OCI-LY3 (cell line): ENCODE data around the gene CAMK2G.

ENCODE experiments used
- H2AFZ ChIP-seq: fragments of 200-600, 300-600 bp; shearing (Covaris generic); 2 replicates; pipeline ENCODE4 v1.6.0; 2014; ENCODE audit warnings: antibody characterized with exemption, low read depth, low read length
- H3K27ac ChIP-seq: fragments of 200-600, 300-600 bp; sonication (generic); 2 replicates; pipeline ENCODE4 v1.5.1; 2014; ENCODE audit warnings: mild to moderate bottlenecking, low read length, moderate library complexity, mixed read lengths
- H3K27me3 ChIP-seq: fragments of 200-600, 300-600 bp; sonication (generic); 2 replicates; pipeline ENCODE4 v1.6.1; 2014; ENCODE audit warnings: low read depth, low read length, mixed read lengths
- H3K36me3 ChIP-seq: fragments of 200-600, 300-600 bp; sonication (generic); replicated peaks from 2 replicates; pipeline ENCODE3; 2014; ENCODE audit warnings: low read depth, low read length, mixed read lengths
- H3K4me1 ChIP-seq: fragments of 300-600, 200-600 bp; sonication (generic); 2 replicates; pipeline ENCODE4 v1.6.1; 2014; ENCODE audit warnings: low read length, mixed read lengths
- H3K4me2 ChIP-seq: fragments of 200-600, 300-600 bp; sonication (generic); 2 replicates; pipeline ENCODE4 v1.6.1; 2014; ENCODE audit warnings: low read length, mixed read lengths
- H3K4me3 ChIP-seq: fragments of 300-600, 200-600 bp; sonication (generic); 2 replicates; pipeline ENCODE4 v1.5.1; 2014; ENCODE audit warnings: antibody characterized with exemption, mild to moderate bottlenecking, low read length, moderate library complexity
- H3K79me2 ChIP-seq: fragments of 300-600, 200-600 bp; shearing (Covaris generic); 2 replicates; pipeline ENCODE4 v1.6.1; 2014; ENCODE audit warnings: mild to moderate bottlenecking, low read length, mixed read lengths
- H3K9ac ChIP-seq: fragments of 300-600, 200-600 bp; shearing (Covaris generic); 2 replicates; pipeline ENCODE4 v1.6.0; 2014; ENCODE audit warnings: mild to moderate bottlenecking, low read length, moderate library complexity
- H3K9me3 ChIP-seq: fragments of 200-600, 300-600 bp; shearing (Covaris generic); 2 replicates; pipeline ENCODE4 v1.6.1; 2014; ENCODE audit warnings: low read length, mixed read lengths; ENCODE audit not compliant: insufficient read depth
- H4K20me1 ChIP-seq: fragments of 200-600, 300-600 bp; sonication (generic); 2 replicates; pipeline ENCODE4 v1.6.1; 2016; ENCODE audit warnings: low read length, mixed read lengths; ENCODE audit not compliant: insufficient read depth
- EZH2phosphoT487 ChIP-seq: fragments of 200-600 bp; shearing (Covaris generic); IDR thresholded peaks from 2 replicates; pipeline ENCODE4 v1.6.1; 2018; ENCODE audit warnings: antibody characterized with exemption, mixed run types, low read depth
- TF ChIP-seq, protein P1 (sequence below): fragments of 200-600, 300-600 bp; sonication (generic); IDR thresholded peaks from 2 replicates; pipeline ENCODE4 v1.5.1; 2014; ENCODE audit warnings: antibody characterized with exemption, low read length, low read depth

Gene CAMK2G

DNA sequence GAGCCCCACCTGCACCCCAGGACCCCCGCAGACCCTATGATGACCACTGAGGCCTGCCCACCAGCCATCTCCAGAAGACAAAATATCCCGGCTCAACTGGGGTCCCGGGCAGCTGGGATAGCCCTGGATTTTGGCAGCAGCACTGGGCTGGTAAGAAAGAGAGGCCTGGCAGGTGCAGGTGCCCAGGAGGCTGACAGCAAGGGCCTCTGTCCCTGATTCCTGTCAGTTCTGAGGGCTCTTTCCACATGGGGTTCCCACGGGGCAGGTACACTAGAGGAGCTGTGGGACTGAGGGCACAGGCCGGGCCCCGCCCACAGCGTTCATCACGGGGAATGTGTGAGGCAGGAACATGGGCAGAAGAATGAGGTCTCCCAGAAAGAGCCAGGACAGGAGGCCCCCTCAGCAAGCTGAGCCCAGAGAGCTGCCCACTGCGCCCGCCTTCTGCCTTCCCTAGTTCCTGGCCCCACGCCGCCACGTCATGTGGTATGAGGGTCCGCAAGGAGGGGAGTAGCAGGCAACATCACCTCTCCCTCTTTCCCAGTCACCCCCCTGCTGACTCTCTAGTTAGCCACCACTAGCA is 50.1 kb downstream of the CAMK2G start:
- no peaks in the 10 kb centered on the region for H3K36me3 ChIP-seq

DNA sequence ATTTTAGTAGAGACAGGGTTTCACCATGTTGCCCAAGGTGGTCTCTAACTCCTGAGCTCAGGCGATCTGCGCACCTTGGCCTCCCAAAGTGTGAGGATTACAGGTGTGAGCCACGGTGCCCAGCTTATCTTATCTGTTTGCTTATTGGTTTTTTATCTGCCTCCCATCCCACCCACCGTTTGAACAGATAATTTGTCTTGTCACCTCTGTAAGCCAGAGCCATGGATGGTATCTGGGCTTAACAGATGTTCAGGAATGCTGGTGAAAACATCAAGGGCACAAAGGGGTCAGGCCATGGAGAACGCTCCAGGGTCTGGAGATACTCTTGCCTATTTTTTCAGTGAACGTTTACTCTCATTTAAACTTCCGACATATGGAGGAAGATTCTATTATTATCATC is 51.0 kb downstream of the CAMK2G start:
- H3K4me1 ChIP-seq, result no peaks in the 10 kb centered on the region
- no peaks in the 10 kb centered on the region for H3K36me3 ChIP-seq
- no peak overlapping the region for H3K9ac ChIP-seq
- H3K4me2 ChIP-seq, result no peak overlapping the region
- no peaks in the 10 kb centered on the region for H3K79me2 ChIP-seq
- H3K4me3 ChIP-seq, result no peak overlapping the region
- H3K27ac ChIP-seq, result no peak overlapping the region
- no peaks in the 10 kb centered on the region for H4K20me1 ChIP-seq
- no peak for TF ChIP-seq EZH2phosphoT487
- TF ChIP-seq, protein P1, sequence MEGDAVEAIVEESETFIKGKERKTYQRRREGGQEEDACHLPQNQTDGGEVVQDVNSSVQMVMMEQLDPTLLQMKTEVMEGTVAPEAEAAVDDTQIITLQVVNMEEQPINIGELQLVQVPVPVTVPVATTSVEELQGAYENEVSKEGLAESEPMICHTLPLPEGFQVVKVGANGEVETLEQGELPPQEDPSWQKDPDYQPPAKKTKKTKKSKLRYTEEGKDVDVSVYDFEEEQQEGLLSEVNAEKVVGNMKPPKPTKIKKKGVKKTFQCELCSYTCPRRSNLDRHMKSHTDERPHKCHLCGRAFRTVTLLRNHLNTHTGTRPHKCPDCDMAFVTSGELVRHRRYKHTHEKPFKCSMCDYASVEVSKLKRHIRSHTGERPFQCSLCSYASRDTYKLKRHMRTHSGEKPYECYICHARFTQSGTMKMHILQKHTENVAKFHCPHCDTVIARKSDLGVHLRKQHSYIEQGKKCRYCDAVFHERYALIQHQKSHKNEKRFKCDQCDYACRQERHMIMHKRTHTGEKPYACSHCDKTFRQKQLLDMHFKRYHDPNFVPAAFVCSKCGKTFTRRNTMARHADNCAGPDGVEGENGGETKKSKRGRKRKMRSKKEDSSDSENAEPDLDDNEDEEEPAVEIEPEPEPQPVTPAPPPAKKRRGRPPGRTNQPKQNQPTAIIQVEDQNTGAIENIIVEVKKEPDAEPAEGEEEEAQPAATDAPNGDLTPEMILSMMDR, result no peak
- H2AFZ ChIP-seq, result no peak overlapping the region
- no peaks in the 10 kb centered on the region for H3K9me3 ChIP-seq
- no peaks in the 10 kb centered on the region for H3K27me3 ChIP-seq

More for the DNA sequence above, 50.1 kb downstream of the CAMK2G start:
- no peak overlapping the region for H3K27ac ChIP-seq
- no peaks in the 10 kb centered on the region for H3K27me3 ChIP-seq
- no peaks in the 10 kb centered on the region for H4K20me1 ChIP-seq
- no peaks in the 10 kb centered on the region for H3K79me2 ChIP-seq
- TF ChIP-seq, protein P1, result no peak
- TF ChIP-seq EZH2phosphoT487, result no peak
- no peak overlapping the region for H2AFZ ChIP-seq
- H3K9me3 ChIP-seq, result no peaks in the 10 kb centered on the region
- H3K4me2 ChIP-seq, result no peak overlapping the region
- no peak overlapping the region for H3K4me3 ChIP-seq
- no peak overlapping the region for H3K9ac ChIP-seq
- H3K4me1 ChIP-seq, result no peaks in the 10 kb centered on the region

DNA sequence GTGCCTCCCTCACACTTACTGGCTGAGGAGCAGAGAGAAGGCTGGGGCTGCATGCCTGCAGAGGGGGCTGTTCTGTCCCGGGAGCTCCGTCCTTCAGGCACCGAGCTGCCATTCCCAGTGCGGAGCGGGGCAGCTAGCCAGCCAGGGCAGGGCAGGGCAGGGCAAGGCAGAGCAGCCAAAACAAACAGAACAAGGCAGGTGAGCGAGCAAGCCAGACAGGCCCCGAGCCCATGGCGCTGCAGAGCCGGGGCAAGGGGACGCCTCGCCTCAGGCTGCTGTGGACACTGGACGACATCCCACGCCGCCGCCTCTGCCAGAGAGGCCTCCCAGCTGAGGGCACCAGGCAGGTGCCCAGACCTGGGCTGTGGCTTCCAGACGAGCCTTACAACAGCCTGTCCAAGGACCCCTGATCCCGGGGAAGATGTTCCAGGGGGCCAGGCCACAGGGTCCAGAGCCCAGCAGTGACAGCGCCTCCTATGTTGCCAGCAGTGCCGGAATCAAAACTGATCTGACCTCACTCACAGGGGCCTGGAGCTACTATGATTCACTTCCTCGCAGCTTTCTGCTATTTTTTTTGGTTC is 54.8 kb downstream of the CAMK2G start:
- TF ChIP-seq, protein P1, result no peak
- TF ChIP-seq EZH2phosphoT487, result no peak
- Histone ChIP-seq H3K27me3 (no peaks in the 10 kb centered on the region), H3K36me3 (no peaks in the 10 kb centered on the region), H3K9ac (no peak overlapping the region), H3K4me2 (no peak overlapping the region), H3K4me1 (no peaks in the 10 kb centered on the region), H3K27ac (no peak overlapping the region), H2AFZ (no peak overlapping the region), H4K20me1 (no peaks in the 10 kb centered on the region), H3K79me2 (no peaks in the 10 kb centered on the region), H3K9me3 (no peaks in the 10 kb centered on the region), H3K4me3 (no peak overlapping the region)

DNA sequence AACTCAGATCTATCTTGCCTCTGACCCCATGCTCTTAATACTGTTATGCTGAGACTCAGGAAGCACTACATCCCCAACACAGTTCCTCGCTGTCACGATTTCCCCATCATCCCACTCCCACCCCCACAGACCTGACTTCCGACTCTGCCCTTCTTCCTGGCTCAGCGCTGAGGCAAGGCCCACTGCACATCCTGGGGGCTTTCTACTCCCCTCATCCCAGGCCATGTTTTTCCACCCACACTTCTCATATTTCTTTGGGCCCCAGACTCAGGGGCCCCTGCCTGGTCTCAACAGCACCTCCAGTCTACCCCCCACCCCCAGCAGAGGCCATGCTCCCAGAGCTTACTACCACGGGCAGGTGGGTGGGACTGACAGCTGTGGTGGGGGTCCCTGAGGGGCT is 55.3 kb downstream of the CAMK2G start:
- Histone ChIP-seq H3K36me3 (no peaks in the 10 kb centered on the region), H3K79me2 (no peaks in the 10 kb centered on the region), H3K27ac (no peak overlapping the region), H3K9me3 (no peaks in the 10 kb centered on the region), H3K27me3 (no peaks in the 10 kb centered on the region), H3K9ac (no peak overlapping the region), H2AFZ (no peak overlapping the region), H3K4me2 (no peak overlapping the region), H3K4me1 (no peaks in the 10 kb centered on the region), H4K20me1 (no peaks in the 10 kb centered on the region), H3K4me3 (no peak overlapping the region)
- TF ChIP-seq EZH2phosphoT487, result no peak
- TF ChIP-seq, protein P1, result no peak
